CD4-positive, alpha-beta T cell treated with Interleukin-15 for 4 hours (primary cell): ENCODE results near the gene SMIM13.

Experiments used
- DNase-seq: peaks from one replicate; pipeline ENCODE4 v3.0.0-alpha.2; 2020; ENCODE audit warnings: low spot score

The SMIM13 gene

GRCh38 chr6:11093626-11094410, at the start of gene SMIM13:
TSS of gene SMIM13 (plus strand) at chr6:11093834. CDS start at chr6:11094314, 480 bp downstream.
- DNase-seq, result peak; percentile 93

- DNase-seq, result no peak
Observed at GRCh38 chr6:11043961-11044711, 49.5 kb upstream of the SMIM13 start, which contains the start of gene ELOVL2. TSS of gene ELOVL2 (minus strand) at chr6:11044305. CDS start at chr6:11044230, 75 bp downstream.

GRCh38 chr6:11044712-11045167, 48.9 kb upstream of the SMIM13 start:
- DNase-seq, result no peak

GRCh38 chr6:11050731-11051130, 42.9 kb upstream of the SMIM13 start:
- DNase-seq, result no peak

GRCh38 chr6:11053307-11053706, 40.3 kb upstream of the SMIM13 start:
- no peak for DNase-seq

GRCh38 chr6:11054722-11055121, 38.9 kb upstream of the SMIM13 start:
- DNase-seq, result no peak

- no peak for DNase-seq
Observed at GRCh38 chr6:11055127-11055627, 38.5 kb upstream of the SMIM13 start.

GRCh38 chr6:11056871-11057270, 36.8 kb upstream of the SMIM13 start:
- DNase-seq, result no peak

GRCh38 chr6:11058406-11058805, 35.2 kb upstream of the SMIM13 start:
- DNase-seq, result no peak

- no peak for DNase-seq
Observed at GRCh38 chr6:11062083-11062482, 31.6 kb upstream of the SMIM13 start.

- no peak for DNase-seq
Observed at GRCh38 chr6:11062715-11063114, 30.9 kb upstream of the SMIM13 start.

GRCh38 chr6:11064836-11065235, 28.8 kb upstream of the SMIM13 start:
- DNase-seq, result no peak

- DNase-seq, result no peak
Observed at GRCh38 chr6:11065436-11066202, 28.0 kb upstream of the SMIM13 start.

- no peak for DNase-seq
Observed at GRCh38 chr6:11066505-11067347, 26.9 kb upstream of the SMIM13 start.

GRCh38 chr6:11067348-11067747, 26.3 kb upstream of the SMIM13 start:
- no peak for DNase-seq

GRCh38 chr6:11069760-11070159, 23.9 kb upstream of the SMIM13 start:
- no peak for DNase-seq

- DNase-seq, result no peak
Observed at GRCh38 chr6:11072101-11072500, 21.5 kb upstream of the SMIM13 start.

- DNase-seq, result no peak
Observed at GRCh38 chr6:11076540-11076939, 17.1 kb upstream of the SMIM13 start.

GRCh38 chr6:11078266-11078665, 15.4 kb upstream of the SMIM13 start:
- DNase-seq, result no peak

- DNase-seq, result no peak
Observed at GRCh38 chr6:11080296-11080695, 13.3 kb upstream of the SMIM13 start.

GRCh38 chr6:11083491-11083890, 10.1 kb upstream of the SMIM13 start:
- no peak for DNase-seq
